GM12875 (cell line): ENCODE measurements around the gene TXLNA.
"Not testable (repeated sequence)": the region's sequence is repeated elsewhere in the genome, so short reads cannot be mapped to it uniquely, and the experiment has no call there.

Experiments
- H3K4me3 ChIP-seq: one replicate; pipeline ENCODE4 v1.5.1; 2011; ENCODE audit warnings: low read depth, low read length, control low read depth
- TF ChIP-seq, protein P1 (sequence below): IDR thresholded peaks from 2 replicates; pipeline ENCODE4 v1.5.1; 2011; ENCODE audit warnings: low read depth, mild to moderate bottlenecking, control low read depth, inconsistent platforms, low read length, moderate library complexity, borderline replicate concordance; ENCODE audit not compliant: insufficient read depth

TXLNA gene

GRCh38 chr1:32150847-32151246 is 28.6 kb upstream of the TXLNA start:
- TF ChIP-seq, protein P1, sequence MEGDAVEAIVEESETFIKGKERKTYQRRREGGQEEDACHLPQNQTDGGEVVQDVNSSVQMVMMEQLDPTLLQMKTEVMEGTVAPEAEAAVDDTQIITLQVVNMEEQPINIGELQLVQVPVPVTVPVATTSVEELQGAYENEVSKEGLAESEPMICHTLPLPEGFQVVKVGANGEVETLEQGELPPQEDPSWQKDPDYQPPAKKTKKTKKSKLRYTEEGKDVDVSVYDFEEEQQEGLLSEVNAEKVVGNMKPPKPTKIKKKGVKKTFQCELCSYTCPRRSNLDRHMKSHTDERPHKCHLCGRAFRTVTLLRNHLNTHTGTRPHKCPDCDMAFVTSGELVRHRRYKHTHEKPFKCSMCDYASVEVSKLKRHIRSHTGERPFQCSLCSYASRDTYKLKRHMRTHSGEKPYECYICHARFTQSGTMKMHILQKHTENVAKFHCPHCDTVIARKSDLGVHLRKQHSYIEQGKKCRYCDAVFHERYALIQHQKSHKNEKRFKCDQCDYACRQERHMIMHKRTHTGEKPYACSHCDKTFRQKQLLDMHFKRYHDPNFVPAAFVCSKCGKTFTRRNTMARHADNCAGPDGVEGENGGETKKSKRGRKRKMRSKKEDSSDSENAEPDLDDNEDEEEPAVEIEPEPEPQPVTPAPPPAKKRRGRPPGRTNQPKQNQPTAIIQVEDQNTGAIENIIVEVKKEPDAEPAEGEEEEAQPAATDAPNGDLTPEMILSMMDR, result no peak
- H3K4me3 ChIP-seq, result no peak overlapping the region

GRCh38 chr1:32151319-32151787 is 28.1 kb upstream of the TXLNA start:
- TF ChIP-seq, protein P1, result no peak
- no peak overlapping the region for H3K4me3 ChIP-seq

DNA sequence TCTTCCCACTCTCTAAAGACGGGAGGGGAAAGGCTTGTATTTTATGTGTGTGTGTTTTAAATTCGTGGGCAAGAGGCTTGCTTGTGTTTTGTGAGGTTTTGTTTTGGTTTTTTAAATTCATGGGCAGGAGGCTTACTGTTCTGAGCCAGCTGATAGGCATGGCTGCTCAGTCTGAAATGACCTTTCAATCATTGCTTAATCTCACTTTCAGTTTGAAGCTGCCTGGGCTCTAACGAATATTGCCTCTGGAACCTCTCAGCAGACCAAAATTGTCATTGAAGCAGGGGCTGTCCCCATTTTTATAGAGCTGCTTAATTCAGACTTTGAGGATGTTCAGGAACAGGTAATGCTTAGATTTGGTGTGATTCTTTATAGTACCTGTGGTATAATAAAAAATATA is 20.3 kb upstream of the TXLNA start:
- no peak overlapping the region for H3K4me3 ChIP-seq
- TF ChIP-seq, protein P1, result no peak

GRCh38 chr1:32163405-32163804 is 16.1 kb upstream of the TXLNA start:
- TF ChIP-seq, protein P1, result no peak
- no peak overlapping the region for H3K4me3 ChIP-seq

GRCh38 chr1:32165633-32166032 is 13.8 kb upstream of the TXLNA start:
- not testable (repeated sequence) for H3K4me3 ChIP-seq

DNA sequence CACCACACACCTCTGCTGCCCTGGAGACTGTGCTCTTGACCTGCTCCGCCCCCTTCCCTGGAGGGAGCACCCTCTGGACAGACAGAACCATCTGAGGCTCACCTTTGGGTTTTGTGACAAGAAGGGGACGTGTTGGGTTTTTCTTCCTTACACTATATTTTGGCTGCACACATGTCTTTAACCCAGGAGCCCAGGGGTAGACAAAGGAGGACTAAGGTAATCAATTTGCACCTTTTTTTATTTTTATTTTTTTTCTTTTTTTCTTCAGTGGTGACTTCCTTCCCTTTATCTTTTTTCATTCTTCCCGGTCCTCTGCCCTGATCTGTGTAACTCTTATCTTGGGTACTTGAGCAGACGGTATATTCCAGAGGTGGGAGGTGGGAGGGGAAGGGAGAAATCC is 8.5 kb upstream of the TXLNA start:
- TF ChIP-seq, protein P1, result no peak
- no peak overlapping the region for H3K4me3 ChIP-seq

GRCh38 chr1:32172621-32173245 is 6.7 kb upstream of the TXLNA start:
- TF ChIP-seq, protein P1, result no peak
- H3K4me3 ChIP-seq, result no peak overlapping the region
